HT-29 (cell line): Measurements from ENCODE around the gene COMMD10. TPM values are rescaled to one million over a fixed set of nuclear protein-coding genes. Genes with fewer than 3 reads are reported as not detected.

Experiments
- DNase-seq: peaks from one replicate; pipeline ENCODE4 v3.0.0-alpha.2; 2015; ENCODE audit warnings: low spot score
- total RNA-seq: library from RNA; depleted of rRNA; stranded (reverse); fragments of >200 nt; shearing (Covaris generic); gene quantifications from 2 replicates; pipeline ENCODE4 v1.2.3, GENCODE V29; 2014

The COMMD10 gene
- total RNA-seq, 1 experiment from 2014 or later, result 9.7 TPM

GRCh38 chr5:116289276-116289675, 204.5 kb downstream of the COMMD10 start:
- DNase-seq, result no peak

GRCh38 chr5:116291271-116291670, 206.4 kb downstream of the COMMD10 start:
- DNase-seq, result no peak

DNA sequence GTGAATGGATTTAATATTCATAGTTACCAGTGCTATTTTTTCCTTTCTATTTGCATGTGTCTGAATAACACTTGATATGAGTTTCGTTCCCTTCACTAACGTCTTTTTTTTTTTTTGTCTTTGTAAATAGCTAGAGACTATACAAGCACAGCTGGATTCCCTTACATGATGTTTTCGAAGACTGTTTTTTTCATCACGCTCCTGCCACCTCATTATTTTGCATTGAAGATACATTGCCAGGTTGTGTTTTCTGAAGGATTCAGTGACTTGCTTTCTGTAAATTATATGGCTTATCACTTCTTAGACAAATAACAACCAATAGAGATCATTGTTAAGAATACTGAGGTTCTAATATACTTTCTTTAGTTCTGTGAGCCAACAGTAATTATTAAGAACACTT, 207.5 kb downstream of the COMMD10 start:
- DNase-seq, result no peak

- peak; percentile 15 for DNase-seq
Observed at GRCh38 chr5:116296335-116297072, 211.7 kb downstream of the COMMD10 start.

DNA sequence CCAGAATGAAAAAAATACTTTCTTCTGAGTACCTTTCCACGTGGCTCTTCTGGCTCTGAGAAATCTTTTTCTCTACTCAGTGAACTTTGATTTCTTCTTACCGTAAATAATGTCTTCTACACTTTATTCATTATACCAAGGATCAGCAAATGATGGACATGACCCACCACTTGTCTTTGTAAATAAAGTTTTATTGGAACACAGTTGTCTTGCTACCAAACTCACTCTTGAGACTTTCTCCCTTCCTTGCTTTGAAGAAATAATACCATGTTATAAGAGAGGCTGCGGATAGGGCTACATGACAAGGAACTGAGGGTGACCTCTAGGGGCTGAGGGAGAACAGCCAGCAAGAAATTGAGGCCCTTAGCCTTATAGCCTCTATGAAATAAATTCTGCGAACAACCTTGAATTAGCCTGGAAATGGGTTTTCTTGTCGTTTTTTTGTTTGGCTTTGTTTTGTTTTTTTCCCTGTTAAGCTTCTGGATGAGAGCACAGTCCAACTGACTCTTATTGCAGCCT, 212.5 kb downstream of the COMMD10 start:
- DNase-seq, result no peak

GRCh38 chr5:116299746-116300640, 215.2 kb downstream of the COMMD10 start:
- no peak for DNase-seq

GRCh38 chr5:116301110-116301509, 216.3 kb downstream of the COMMD10 start:
- no peak for DNase-seq

DNA sequence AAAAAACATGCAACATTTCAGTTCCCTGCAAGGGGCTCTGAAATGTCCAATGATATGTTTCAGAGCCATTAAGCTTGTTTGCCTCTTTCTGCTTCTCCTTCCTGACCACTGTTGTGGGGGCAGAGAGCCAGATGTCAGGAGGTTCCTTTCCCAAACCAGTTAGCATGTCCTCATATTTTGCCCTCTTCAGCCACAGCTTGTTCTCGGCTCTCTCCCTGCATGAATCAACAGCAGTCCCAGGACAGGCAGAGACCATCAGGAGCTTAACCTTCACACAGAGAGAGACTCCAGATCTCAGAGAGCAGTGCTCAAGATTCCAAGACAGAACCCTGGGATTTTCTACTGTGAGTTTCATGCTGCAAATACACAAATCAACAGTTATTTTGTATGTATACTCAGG, 218.5 kb downstream of the COMMD10 start:
- no peak for DNase-seq

GRCh38 chr5:116303810-116304209, 219.0 kb downstream of the COMMD10 start:
- DNase-seq, result no peak

GRCh38 chr5:116305899-116306298, 221.1 kb downstream of the COMMD10 start:
- no peak for DNase-seq

GRCh38 chr5:116306846-116307245, 222.0 kb downstream of the COMMD10 start:
- no peak for DNase-seq

DNA sequence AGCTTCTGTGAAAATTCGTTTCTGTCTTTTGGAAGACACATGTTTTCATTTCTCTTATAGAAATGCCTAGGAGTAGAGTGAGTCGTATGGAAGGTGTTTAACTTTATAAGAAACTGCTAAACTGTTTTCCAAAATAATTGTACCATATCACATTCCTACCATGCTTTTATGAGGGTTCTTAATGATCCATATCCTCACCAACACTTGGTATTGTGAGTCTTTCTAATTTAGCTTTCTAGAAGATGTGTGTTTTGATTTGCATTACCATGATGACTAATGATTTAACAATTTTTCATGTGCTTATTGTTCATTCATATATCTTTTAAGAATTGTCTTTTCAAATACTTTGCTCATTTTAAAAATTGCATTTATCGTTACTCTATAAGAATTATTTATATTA, 223.6 kb downstream of the COMMD10 start:
- no peak for DNase-seq

DNA sequence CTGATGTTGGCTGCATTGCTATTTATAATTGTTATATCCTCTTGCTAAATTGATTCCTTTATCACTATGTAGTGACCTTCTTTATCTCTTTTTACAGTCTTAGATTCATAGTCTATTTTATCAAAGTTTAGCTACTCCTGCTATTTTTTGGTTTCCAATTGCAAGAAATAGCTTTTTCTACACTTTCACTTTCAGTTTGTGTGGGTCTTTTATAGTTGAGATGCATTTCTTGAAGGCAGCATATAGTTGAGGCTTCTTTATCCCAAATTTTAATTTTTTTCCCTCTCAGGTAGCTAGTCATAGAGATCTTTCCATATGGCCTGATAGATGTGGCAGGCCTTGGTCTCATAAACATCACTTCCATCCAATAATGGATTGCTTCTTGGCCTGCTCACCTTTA, 228.5 kb downstream of the COMMD10 start:
- DNase-seq, result no peak

DNA sequence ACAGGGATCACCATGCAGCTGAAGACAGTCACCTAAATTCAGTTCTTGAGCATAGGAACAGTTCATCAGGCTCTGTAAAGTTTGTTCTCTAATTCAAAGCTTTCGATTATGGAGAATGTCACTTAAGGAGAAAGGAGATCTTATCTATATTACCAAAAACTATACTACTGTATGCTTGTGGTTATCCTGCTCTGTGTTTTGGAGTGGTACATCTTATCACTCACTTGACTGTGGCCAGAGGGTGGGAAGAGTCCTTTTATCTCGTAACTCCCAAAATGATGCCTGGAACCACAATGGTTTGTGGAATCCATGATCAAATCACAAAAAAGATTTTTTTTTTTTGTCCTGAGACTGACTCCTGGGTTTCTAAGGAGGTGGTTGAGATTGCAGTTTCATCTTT, 230.7 kb downstream of the COMMD10 start:
- no peak for DNase-seq

GRCh38 chr5:116318091-116318854, 233.4 kb downstream of the COMMD10 start:
- no peak for DNase-seq

DNA sequence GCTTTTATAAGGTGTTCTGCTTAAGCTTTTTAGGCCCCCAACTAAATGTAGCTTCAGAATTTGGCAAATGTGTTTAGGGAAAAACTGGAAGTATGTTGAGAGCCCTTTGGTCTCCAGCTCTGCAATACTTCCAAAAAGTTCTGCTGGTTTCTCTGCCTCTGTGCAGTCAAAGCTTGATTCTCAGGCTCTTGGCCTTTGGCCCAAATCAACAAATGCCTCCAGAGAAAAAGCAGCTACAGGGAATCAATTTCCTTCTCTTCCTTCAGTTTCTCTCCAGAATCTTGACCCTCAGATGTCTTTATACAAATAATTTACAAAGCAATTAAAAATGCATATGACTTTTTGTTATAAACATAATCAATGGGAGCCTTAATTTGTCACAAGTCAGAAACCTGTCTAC, 235.7 kb downstream of the COMMD10 start:
- no peak for DNase-seq

DNA sequence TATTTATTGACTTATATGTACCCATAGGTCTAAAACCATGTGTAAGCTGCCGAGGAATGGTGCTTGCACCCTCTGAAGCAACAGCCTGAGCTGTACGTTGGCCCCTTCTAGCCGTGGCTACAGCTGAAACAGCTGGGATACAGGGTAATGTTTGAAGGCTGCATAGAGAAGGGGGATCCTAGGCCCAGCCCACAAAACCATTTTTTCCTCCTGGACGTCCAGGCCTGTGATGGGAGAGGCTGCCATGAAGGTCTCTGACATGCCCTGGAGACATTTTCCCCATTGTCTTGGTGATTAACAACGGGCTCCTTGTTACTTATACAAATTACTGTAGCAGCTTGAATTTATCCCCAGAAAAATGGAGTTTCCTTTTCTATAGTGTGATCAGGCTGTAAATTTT, 244.7 kb downstream of the COMMD10 start:
- DNase-seq, result no peak

DNA sequence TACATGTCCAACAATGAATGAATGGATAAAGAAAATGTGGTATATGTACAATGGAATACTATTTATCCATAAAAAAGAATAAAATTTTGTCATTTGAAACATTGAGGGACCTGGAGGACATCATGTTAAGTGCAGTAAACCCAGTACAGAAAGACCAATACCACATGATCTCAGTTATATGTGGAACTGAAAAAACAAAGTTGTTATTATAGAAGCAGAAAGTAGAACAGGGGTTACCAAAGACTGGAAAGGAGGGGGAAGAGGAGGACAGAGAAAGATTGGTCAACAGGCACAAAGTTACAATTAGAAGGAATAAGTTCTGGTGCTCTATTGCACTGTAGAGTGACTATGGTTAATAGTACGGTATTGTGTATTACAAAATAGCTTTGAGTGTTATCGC, 256.0 kb downstream of the COMMD10 start:
- DNase-seq, result no peak
